T47D (cell line): ENCODE results near the gene VIPR2.

Source experiments
- DNase-seq, 2 experiments: peaks; one replicate each; pipeline versions ENCODE4 v3.0.0 to v3.0.0-alpha.2; 2011 to 2012; ENCODE audit warnings: low read depth in 1 of 2, low spot score in 1 of 2
- JUND ChIP-seq: IDR thresholded peaks from 2 replicates; pipeline ENCODE4 v1.6.1; 2012; ENCODE audit warnings: low read depth
- in situ Hi-C: cut with HindIII; loops from 2 replicates; pipeline ENCODE4 v1.10.0; 2016; ENCODE audit warnings: low sequenced_read_pairs, low pct_unique_long_range_greater_than_20kb

The VIPR2 gene

DNA sequence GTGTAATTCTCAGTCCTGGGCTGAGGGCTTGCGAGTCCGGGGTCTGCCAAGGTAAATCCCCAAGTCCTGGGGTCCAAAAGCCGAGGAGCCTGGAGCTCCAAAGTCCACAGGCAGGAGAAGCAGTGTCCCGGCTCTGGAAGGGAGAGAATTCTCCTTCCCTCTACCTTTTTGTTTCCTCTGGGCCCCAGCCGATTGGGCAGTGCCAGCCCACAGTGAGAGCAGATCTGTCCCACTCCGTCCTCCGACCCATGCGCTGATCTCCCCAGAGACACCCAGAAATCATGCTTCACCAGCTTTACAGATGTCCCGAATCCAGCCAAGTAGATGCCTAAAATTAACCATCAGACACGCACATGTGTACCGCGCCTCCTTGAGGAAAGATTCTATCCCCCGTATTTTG, 8.1 kb upstream of the VIPR2 start:
- no peak for DNase-seq
- in situ Hi-C loops, result no loop called here
- TF ChIP-seq JUND, result no peak

DNA sequence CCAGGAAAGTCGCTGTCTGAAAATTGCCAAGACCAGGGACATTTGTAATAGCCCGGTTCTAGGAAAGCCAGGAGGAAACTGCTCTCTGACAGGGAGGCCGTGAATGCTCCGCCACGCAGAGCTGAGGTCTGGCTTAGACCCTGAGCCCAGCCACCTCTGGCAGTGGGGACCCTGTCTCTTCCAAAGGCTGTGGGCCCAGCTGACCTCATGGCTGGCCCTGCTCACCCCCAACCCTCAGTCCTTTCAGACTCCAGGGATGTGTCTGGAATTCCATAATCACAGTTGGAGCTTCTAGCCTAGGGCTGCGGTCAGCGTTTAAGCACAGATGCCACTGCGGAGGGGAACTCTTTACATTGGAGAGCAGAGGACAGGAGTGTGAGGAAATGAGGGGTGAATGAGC, 6.6 kb upstream of the VIPR2 start:
- in situ Hi-C loops, result no loop called here
- no peak for DNase-seq
- TF ChIP-seq JUND, result no peak

DNA sequence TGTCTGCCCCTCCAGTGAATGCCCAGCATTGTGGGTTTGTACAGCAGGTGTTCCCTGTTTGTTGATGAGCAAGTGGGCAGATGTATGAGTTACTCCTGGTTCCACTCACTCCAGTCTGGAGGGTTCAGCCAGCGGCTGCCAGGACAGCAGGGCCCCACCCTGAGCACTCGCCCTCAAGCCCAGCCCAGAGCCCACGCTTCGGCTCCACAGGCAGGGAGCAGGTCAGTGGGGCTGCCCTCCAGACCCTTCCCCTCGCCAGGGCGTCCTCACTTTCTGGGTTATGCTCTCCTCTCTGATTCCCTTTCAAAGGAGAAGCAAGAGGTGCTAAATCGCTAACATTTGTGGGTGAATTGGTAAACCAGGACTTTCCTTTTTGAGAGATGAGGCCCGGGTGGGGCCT, 4.8 kb upstream of the VIPR2 start:
- in situ Hi-C loops, result no loop called here
- no peak for TF ChIP-seq JUND
- DNase-seq, result no peak

DNA sequence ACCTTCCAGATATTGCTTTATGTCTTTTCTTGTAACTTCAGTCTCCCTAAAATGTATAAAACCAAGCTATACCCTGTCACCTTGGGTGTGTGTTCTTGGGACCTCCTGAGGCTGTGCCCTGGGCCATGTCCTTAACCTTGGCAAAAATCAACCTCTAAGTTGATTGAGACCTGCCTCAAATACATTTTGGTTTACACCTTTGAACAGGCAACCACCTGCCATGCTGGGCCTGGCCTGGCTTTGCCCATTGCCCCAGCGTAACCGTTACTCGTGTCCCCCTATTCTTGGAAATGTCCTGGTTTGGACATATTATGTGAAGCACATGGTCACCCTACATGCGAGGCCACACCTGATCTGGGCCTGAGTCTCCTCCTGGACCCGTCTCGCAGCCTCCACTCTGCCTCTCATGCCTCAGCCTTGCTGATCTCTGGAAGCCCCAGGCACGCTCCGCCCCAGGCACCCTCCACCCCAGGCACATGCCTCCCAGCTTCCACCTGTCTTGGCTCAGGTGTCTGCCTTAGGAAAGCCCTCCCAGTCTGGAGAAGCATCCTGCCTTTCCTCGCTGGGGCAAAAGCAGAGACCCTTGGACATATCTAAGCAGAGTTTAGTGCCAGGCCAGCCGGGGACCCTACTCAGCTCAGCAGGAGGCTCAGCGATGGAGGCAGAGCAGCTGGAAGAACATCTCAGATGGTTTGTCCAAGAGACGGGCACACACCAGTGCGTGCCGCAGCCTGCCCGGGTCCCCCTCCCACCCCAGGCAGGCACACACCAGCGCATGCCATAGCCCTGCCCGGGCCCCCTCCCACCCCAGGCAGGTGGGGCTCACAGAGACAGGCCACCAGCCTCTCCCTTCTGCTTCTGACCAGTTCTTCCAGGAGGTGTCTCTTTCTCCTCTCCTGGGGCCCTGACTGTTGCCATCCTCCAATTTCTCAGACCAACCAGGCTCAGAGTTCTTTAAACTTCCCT, 4.0 kb upstream of the VIPR2 start:
- in situ Hi-C loops, result no loop called here
- TF ChIP-seq JUND, result no peak
- no peak for DNase-seq

DNA sequence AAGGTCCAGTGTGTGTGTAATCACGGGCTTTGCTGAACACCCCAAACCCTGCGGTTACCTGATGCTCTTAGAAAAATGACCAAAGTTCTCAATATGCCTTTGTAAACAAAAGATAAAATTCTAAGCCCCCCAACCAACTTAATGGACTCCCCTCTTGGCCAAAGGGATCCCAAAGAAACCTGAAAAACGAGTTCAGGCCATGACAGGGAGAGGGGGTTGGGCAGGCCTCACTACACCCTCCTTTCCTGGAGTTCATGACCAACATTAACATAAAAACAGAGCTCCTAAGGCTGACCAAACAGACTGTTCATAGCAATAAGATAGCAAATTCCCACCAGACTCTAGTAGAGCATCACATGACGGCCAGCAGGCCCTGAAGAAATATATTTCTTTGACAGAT, 3.0 kb upstream of the VIPR2 start:
- in situ Hi-C loops, result no loop called here
- no peak for TF ChIP-seq JUND
- DNase-seq, result no peak

DNA sequence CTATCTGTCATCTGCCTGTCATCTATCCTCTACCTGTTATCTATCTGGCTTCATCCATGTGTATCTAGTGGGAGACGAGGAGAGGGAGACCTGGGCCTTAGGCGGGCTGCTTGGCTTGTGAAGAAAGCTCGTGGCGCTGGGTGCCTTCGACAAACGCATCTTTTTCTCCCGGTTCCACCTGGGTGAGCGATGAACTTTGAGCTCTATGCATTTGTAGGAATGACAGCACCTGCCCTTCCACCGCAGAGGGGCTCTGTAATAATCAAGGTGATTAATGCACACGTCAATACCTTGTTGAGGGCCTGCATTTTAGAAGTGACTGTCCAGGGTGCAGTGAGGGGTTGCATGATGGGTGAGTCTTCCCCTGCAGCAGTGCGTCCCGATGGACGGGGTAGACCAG, 2.6 kb upstream of the VIPR2 start:
- in situ Hi-C loops, result no loop called here
- TF ChIP-seq JUND, result no peak
- no peak for DNase-seq

DNA sequence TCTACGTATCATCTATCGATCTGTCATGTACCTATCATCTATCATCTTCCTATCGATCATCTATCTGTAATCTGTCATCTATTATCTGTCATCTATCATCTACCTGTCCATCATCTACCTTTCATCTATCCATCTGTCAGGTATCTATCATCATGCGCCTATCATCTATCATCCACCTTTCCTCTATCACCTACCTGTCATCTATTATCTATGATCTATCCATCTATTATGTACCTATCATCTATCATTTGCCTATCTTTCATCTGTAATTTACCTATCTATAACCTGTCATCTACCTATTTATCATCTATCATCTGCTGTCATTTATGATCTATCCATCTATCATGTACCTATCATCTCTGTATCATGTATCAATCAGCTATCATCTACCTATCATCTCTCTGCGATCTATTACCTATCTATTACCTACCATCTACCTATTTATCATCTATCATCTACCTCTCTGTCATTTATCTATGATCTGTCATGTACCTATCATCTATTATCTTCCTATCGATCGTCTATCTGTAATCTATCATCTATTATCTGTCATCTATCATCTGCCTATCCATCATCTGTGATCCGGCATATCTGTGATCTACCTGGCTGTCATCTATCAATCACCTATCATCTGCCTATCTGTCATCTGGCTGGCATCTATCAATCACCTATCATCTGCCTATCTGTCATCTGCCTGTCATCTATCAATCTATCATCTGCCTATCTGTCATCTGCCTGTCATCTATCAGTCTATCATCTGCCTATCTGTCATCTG, 1.6 kb upstream of the VIPR2 start:
- DNase-seq, result no peak
- in situ Hi-C loops, result no loop called here
- no peak for TF ChIP-seq JUND

DNA sequence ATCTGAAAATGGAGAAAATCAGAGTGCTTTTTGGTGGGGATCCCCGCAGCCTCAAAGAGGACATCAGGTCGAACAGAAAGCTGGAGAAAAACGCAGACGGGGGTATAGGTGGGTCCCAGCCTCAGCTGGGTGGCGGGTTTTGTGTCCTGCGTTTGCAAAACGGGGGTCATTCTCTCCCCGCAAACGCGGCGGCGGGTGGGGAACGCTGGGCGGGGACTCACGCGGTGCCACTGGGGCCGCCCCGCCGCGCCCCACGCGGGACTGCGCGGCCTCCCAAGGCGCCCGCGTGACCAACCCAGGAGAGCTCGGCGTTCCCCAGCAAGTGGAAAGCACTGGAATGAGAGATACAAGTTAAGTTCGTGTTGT, 806 bp upstream of the VIPR2 start:
- DNase-seq, result no peak
- in situ Hi-C loops, result no loop called here
- no peak for TF ChIP-seq JUND

DNA sequence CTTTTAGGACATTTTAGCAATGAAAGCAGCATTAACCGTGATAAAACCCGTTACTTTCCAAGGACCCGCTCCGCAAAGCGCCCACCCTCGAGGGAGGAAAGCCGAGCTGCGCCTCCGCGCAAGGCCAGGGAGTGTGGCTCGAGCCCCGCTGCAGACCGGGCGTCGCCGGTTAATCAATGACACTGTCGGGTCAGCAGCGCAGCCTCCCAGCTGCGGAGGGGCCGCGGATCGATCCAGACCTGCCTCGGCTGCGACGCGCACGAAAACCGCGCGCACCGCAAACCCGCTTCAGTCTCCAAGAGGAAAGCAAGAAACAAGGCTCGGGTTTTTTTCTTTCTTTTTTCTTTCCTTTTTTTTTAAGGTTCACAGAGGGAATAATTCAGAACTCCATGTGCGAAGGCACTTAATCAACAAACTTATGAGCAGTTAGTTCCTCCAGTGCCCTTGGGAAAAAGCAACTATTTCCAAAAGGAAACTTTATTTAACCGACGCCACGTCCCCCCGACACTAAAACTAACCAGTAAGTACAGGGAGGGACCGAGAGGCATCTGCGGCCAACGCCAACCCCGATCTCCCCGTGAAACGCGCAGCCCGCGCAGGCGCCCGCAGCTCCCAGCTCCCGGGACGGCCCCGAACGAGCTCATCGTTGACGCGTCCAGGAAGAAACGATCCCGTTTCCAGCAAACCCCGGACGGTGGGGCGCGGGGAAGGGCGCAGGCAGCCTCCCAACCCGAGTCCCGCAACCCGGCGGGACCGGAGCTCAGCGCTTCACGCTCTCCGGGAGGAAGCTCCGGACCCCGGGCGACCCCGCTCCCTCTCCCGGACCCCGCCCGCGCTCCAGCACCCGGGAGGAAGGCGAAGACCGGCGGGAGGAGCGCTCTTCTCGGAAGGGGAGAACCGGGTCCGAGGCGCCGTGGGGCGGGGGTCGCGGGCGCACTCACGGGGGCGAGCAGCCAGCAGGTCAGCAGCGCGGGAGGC, 598 bp downstream of the VIPR2 start:
- in situ Hi-C loops, result no loop called here
- TF ChIP-seq JUND, result no peak
- no peak for DNase-seq

DNA sequence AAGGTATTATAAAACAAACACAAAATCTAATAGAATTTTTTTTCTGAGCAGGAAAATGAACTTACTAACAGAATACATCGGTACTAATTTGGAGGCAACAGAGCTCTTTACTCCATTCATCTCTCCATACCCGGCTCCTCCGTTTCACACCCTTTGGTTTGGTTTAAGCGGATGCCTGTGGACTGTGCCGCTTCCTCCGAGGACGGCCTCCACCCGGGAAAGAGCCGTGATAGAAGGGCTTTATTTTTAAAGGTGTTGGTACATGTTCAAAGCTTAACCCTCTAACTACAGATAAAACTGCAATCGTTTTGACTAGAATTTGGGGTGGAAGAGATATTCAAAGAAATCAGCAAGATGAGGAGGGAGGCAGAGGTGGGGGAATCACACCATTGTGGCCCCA, 1.9 kb downstream of the VIPR2 start:
- in situ Hi-C loops, result no loop called here
- DNase-seq, result no peak
- no peak for TF ChIP-seq JUND

DNA sequence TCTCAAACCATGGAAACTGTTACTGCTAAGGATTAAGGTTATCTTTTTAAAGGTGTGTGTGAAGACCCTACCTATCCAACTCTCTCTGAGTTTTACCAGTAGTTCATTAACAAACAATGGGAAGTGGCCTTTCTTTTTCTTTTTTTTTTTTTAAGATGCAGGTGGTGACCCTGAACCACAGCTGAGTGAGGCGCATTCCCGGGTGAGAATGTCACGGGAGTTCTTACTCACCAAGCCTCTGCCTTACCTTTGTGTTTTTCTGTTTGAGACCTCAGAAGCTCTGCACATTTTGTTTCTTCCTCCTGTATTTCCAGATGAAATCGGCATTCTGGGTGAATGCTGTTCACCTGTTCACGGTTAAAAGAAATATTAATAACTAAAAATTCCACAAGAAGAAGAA, 2.5 kb downstream of the VIPR2 start:
- in situ Hi-C loops, result no loop called here

DNA sequence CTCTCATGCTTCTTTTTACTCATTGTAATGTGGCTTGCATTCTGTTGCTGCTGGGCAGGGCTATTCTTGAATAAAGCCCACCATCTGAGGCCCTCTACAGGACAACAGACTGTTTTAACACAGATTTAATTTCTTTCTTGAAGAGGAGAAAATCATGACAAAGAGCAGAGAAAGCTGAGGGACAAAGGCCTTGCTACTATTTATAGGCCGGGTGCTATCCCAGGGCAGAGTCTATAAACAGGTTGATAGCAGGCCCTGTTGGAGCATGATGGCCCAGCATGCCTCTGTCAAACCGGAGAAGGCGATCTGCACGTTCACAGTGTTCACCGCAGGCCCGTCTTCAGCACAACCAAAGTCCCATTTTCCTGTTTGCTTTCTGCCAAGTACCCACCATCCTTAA, 3.0 kb downstream of the VIPR2 start:
- DNase-seq, result no peak
- in situ Hi-C loops, result no loop called here
- TF ChIP-seq JUND, result no peak

More for the DNA sequence above, 2.5 kb downstream of the VIPR2 start:
- DNase-seq, result no peak
- no peak for TF ChIP-seq JUND
